ENCODE data around the gene PRDM16.

DNA sequence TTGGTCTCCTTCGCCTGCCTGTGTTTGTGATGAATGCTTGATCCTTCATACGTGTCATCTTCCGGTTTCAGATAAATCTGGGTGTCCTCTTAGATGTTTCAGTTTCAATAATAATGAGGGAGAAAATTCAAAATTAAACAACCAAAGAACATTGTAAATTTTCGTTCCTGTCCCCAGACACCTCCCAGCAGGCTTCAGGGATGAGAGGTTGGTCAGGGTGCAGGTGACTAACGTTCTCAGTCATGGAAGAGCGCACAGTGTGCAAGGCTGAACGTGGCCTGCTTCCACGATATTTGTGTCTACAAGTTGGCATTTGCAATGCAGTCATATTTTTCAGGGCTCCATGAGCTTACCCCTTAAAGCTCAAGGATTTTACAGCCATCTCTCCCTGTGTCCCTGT is 238.4 kb downstream of the PRDM16 start:
- TF ChIP-seq, protein P1, sequence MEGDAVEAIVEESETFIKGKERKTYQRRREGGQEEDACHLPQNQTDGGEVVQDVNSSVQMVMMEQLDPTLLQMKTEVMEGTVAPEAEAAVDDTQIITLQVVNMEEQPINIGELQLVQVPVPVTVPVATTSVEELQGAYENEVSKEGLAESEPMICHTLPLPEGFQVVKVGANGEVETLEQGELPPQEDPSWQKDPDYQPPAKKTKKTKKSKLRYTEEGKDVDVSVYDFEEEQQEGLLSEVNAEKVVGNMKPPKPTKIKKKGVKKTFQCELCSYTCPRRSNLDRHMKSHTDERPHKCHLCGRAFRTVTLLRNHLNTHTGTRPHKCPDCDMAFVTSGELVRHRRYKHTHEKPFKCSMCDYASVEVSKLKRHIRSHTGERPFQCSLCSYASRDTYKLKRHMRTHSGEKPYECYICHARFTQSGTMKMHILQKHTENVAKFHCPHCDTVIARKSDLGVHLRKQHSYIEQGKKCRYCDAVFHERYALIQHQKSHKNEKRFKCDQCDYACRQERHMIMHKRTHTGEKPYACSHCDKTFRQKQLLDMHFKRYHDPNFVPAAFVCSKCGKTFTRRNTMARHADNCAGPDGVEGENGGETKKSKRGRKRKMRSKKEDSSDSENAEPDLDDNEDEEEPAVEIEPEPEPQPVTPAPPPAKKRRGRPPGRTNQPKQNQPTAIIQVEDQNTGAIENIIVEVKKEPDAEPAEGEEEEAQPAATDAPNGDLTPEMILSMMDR (conservative IDR thresholded peaks at IDR 0.05; ENCODE audit: low read depth in 2 of 2): no peak
- TF ChIP-seq ZNF331 (CRISPR knock-in tag; IDR thresholded peaks at IDR 0.05; ENCODE audit: low read depth): no peak
- TF ChIP-seq EZH2 (IDR thresholded peaks at IDR 0.05; ENCODE audit: low read depth, unreplicated experiment): no peak
- TF ChIP-seq POLR2AphosphoS5 (IDR thresholded peaks at IDR 0.05; ENCODE audit: low read depth): no peak
- TF ChIP-seq, protein P2, sequence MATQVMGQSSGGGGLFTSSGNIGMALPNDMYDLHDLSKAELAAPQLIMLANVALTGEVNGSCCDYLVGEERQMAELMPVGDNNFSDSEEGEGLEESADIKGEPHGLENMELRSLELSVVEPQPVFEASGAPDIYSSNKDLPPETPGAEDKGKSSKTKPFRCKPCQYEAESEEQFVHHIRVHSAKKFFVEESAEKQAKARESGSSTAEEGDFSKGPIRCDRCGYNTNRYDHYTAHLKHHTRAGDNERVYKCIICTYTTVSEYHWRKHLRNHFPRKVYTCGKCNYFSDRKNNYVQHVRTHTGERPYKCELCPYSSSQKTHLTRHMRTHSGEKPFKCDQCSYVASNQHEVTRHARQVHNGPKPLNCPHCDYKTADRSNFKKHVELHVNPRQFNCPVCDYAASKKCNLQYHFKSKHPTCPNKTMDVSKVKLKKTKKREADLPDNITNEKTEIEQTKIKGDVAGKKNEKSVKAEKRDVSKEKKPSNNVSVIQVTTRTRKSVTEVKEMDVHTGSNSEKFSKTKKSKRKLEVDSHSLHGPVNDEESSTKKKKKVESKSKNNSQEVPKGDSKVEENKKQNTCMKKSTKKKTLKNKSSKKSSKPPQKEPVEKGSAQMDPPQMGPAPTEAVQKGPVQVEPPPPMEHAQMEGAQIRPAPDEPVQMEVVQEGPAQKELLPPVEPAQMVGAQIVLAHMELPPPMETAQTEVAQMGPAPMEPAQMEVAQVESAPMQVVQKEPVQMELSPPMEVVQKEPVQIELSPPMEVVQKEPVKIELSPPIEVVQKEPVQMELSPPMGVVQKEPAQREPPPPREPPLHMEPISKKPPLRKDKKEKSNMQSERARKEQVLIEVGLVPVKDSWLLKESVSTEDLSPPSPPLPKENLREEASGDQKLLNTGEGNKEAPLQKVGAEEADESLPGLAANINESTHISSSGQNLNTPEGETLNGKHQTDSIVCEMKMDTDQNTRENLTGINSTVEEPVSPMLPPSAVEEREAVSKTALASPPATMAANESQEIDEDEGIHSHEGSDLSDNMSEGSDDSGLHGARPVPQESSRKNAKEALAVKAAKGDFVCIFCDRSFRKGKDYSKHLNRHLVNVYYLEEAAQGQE (IDR thresholded peaks at IDR 0.05; ENCODE audit: unreplicated experiment): no peak

Measured in GM23338 (cell line).